Tracheal epithelial cell (primary cell): ENCODE data around the gene ATP1B4. TPM values are rescaled to one million over a fixed set of nuclear protein-coding genes. Genes with fewer than 3 reads are reported as not detected.

ENCODE experiments used
- total RNA-seq: library from RNA; depleted of rRNA; stranded (reverse); fragments of >200 nt; gene quantifications from 2 replicates; pipeline ENCODE4 v1.2.1, GENCODE V29; 2014

Gene ATP1B4
- not detected in 2 replicates for total RNA-seq

DNA sequence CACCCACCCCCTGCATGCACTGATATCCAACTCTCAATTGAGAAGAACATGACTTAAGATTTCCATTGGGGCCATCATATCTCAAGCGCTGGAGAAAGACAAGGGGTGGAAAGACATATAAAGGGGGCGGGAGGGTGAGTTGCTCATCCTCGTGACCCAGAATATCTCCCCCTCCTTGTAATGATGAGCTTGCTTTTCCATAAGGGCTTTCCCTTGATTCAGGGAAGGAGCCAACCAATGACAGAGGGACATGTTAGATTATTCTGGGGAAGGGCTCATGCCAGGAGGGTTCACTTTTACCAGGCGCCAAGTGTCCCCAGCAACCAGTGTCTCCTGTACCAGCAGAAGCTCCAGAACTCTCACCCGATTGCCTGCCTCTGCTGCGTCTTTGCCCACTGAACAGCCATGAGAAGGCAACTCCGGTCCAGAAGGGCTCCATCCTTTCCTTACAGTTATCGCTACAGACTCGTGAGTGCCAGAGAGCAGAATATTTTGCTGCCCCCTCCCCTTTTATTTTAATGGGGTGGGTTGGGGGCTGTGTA, at the start of gene ATP1B4:
Gene ATP1B4 (plus strand): TSS at position 326 of the 542 bp plus-strand sequence. CDS start 80 bp downstream, at position 406.

Other genes with a start within 250 kb of the ATP1B4 start
- not detected in 2 replicates for gene RHOXF1, start 246.2 kb upstream of the ATP1B4 start, total RNA-seq
- not detected in 2 replicates for gene RHOXF2, start 203.5 kb upstream of the ATP1B4 start, total RNA-seq
- 12.0 and 17.3 TPM in 2 replicates for gene ZBTB33, start 111.3 kb upstream of the ATP1B4 start, total RNA-seq
- gene TMEM255A, start 50.6 kb upstream of the ATP1B4 start, total RNA-seq: 0.21 TPM in 1 of 2 replicates, not detected in the other
- 151 and 178 TPM in 2 replicates for gene LAMP2, start 107.2 kb downstream of the ATP1B4 start, total RNA-seq
- gene CUL4B, start 198.9 kb downstream of the ATP1B4 start, total RNA-seq: 13.0 and 21.5 TPM in 2 replicates
- 37.4 and 42.0 TPM in 2 replicates for gene MCTS1, start 242.0 kb downstream of the ATP1B4 start, total RNA-seq